ENCODE measurements around the gene DIAPH3.

GRCh38 chr13:59770451-59770850, 393.3 kb downstream of the DIAPH3 start:
- TF ChIP-seq POLR2A (IDR thresholded peaks at IDR 0.05; ENCODE audit: low read depth, low read length) (no peak), POLR2AphosphoS5 (IDR thresholded peaks at IDR 0.05; ENCODE audit: low read depth, low read length) (no peak)

Data from GM12892 (cell line).